Activated naive CD4-positive, alpha-beta T cell (primary cell): ENCODE measurements around the gene GOSR2.
A peak's percentile ranks its signal among the peaks of the same experiment; 100 is the strongest.

Experiments used
- DNase-seq, 4 experiments: peaks; one replicate each; lab custom pipeline; 2025; lab: John Stamatoyannopoulos, UW

The GOSR2 gene

GRCh38 chr17:46922804-46923635, at the start of gene GOSR2:
GOSR2 (plus strand) TSS chr17:46923160; CDS start chr17:46923193, 33 bp downstream.
- peak; percentile 74 to 90 (median 82) for DNase-seq

- DNase-seq: no peak
Observed at GRCh38 chr17:46873941-46874645, 48.9 kb upstream of the GOSR2 start.

GRCh38 chr17:46874906-46875305, 48.1 kb upstream of the GOSR2 start:
- no peak for DNase-seq

- DNase-seq: no peak
Observed at GRCh38 chr17:46875849-46876352, 47.1 kb upstream of the GOSR2 start.

GRCh38 chr17:46876353-46876887, 46.5 kb upstream of the GOSR2 start:
- DNase-seq: no peak

GRCh38 chr17:46876926-46877325, 46.0 kb upstream of the GOSR2 start:
- no peak for DNase-seq

- no peak for DNase-seq
Observed at GRCh38 chr17:46877466-46877865, 45.5 kb upstream of the GOSR2 start.

GRCh38 chr17:46878055-46878454, 44.9 kb upstream of the GOSR2 start:
- no peak for DNase-seq

GRCh38 chr17:46879101-46879500, 43.9 kb upstream of the GOSR2 start:
- no peak for DNase-seq

- DNase-seq: no peak
Observed at GRCh38 chr17:46881015-46881414, 41.9 kb upstream of the GOSR2 start.

- no peak for DNase-seq
Observed at GRCh38 chr17:46882666-46883065, 40.3 kb upstream of the GOSR2 start.

- DNase-seq: no peak
Observed at GRCh38 chr17:46883871-46884520, 39.0 kb upstream of the GOSR2 start.

- DNase-seq: no peak
Observed at GRCh38 chr17:46884552-46884951, 38.4 kb upstream of the GOSR2 start.

- no peak for DNase-seq
Observed at GRCh38 chr17:46885415-46886309, 37.3 kb upstream of the GOSR2 start.

GRCh38 chr17:46886310-46886663, 36.7 kb upstream of the GOSR2 start:
- no peak for DNase-seq

- DNase-seq: no peak
Observed at GRCh38 chr17:46887717-46888116, 35.2 kb upstream of the GOSR2 start.

GRCh38 chr17:46888727-46889126, 34.2 kb upstream of the GOSR2 start:
- DNase-seq: no peak

GRCh38 chr17:46889519-46889918, 33.4 kb upstream of the GOSR2 start:
- DNase-seq: no peak

GRCh38 chr17:46889992-46890564, 32.9 kb upstream of the GOSR2 start:
- no peak for DNase-seq

GRCh38 chr17:46890638-46891037, 32.3 kb upstream of the GOSR2 start:
- DNase-seq: no peak

GRCh38 chr17:46892192-46892703, 30.7 kb upstream of the GOSR2 start:
- no peak for DNase-seq
